Measurements from ENCODE around the gene DNAJA3. TPM values are rescaled to one million over a fixed set of nuclear protein-coding genes. Genes with fewer than 3 reads are reported as not detected.

Gene DNAJA3
- total RNA-seq, 1 donor from 2014 or later, result 77.1 TPM

GRCh38 chr16:4465977-4466779 is 40.5 kb downstream of the DNAJA3 start:
- intact Hi-C loops (cut with micrococcal nuclease), result no loop called here
- H3K4me1 Mint-ChIP-seq (ENCODE audit: low read depth), result peaks cover 5% of the 10 kb centered on the region
- no peak overlapping the region for H3K4me3 Mint-ChIP-seq (ENCODE audit: low read depth)
- no peak for DNase-seq (ENCODE audit: low spot score)
- H3K9me3 Mint-ChIP-seq, result no peaks in the 10 kb centered on the region
- no peaks in the 10 kb centered on the region for H3K27me3 Mint-ChIP-seq (ENCODE audit: low read depth)
- peak overlapping the region; percentile 42 for H3K27ac Mint-ChIP-seq
- H3K36me3 Mint-ChIP-seq (ENCODE audit: low read depth), result peaks cover 31% of the 10 kb centered on the region

DNA sequence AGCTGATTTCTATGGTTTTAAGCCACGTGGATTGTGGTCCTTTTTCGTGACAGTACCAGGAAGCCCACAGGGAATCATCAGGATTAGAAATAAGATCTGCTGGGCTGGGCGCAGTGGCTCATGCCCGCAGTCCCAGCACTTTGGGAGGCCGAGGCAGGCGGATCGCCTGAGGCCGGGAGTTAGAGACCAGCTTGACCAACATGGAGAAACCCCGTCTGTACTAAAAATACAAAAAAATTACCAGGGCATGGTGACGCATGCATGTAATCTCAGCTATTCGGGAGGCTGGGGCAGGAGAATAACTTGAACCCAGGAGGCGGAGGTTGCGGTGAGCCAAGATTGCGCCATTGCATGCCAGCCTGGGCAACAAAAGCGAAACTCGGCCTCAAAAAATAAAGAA is 42.2 kb downstream of the DNAJA3 start:
- DNase-seq (ENCODE audit: low spot score), result no peak
- intact Hi-C loops (cut with micrococcal nuclease), result no loop called here
- H3K36me3 Mint-ChIP-seq (ENCODE audit: low read depth), result peaks cover 34% of the 10 kb centered on the region
- peaks cover 5% of the 10 kb centered on the region for H3K4me1 Mint-ChIP-seq (ENCODE audit: low read depth)
- H3K27ac Mint-ChIP-seq, result no peak overlapping the region
- no peak overlapping the region for H3K4me3 Mint-ChIP-seq (ENCODE audit: low read depth)
- no peaks in the 10 kb centered on the region for H3K9me3 Mint-ChIP-seq
- no peaks in the 10 kb centered on the region for H3K27me3 Mint-ChIP-seq (ENCODE audit: low read depth)

- no peak for DNase-seq (ENCODE audit: low spot score)
- no peak overlapping the region for H3K27ac Mint-ChIP-seq
- peaks cover 7% of the 10 kb centered on the region for H3K4me1 Mint-ChIP-seq (ENCODE audit: low read depth)
- H3K9me3 Mint-ChIP-seq, result no peaks in the 10 kb centered on the region
- H3K4me3 Mint-ChIP-seq (ENCODE audit: low read depth), result no peak overlapping the region
- intact Hi-C loops (cut with micrococcal nuclease), result no loop called here
- no peaks in the 10 kb centered on the region for H3K27me3 Mint-ChIP-seq (ENCODE audit: low read depth)
- H3K36me3 Mint-ChIP-seq (ENCODE audit: low read depth), result peaks cover 30% of the 10 kb centered on the region
Observed at GRCh38 chr16:4468972-4469371, 43.3 kb downstream of the DNAJA3 start.

DNA sequence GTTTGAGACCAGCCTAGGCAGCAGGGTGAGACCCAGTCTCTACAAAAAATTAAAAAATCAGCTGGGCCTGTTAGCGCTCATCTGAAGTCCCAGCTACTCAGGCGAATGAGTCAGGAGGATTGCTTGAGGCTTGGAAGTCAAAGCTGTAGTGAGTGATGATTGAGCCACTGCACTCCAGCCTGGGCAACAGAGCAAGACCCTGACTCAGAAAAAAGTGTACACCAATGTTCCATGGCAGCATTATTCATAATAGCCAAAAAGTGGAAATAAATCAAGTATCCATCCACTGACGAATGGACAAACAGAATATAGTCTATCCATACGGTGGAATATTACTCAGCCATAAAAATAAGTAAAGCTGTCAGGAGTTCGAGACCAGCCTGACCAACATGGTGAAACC is 46.2 kb downstream of the DNAJA3 start:
- no peaks in the 10 kb centered on the region for H3K27me3 Mint-ChIP-seq (ENCODE audit: low read depth)
- peaks cover 13% of the 10 kb centered on the region for H3K36me3 Mint-ChIP-seq (ENCODE audit: low read depth)
- H3K27ac Mint-ChIP-seq, result no peak overlapping the region
- H3K9me3 Mint-ChIP-seq, result no peaks in the 10 kb centered on the region
- no peak overlapping the region for H3K4me3 Mint-ChIP-seq (ENCODE audit: low read depth)
- intact Hi-C loops (cut with micrococcal nuclease), result no loop called here
- no peak for DNase-seq (ENCODE audit: low spot score)
- peaks cover 7% of the 10 kb centered on the region for H3K4me1 Mint-ChIP-seq (ENCODE audit: low read depth)

- Mint-ChIP-seq H3K9me3 (no peaks in the 10 kb centered on the region), H3K4me1 (ENCODE audit: low read depth) (peaks cover 10% of the 10 kb centered on the region)
Observed at GRCh38 chr16:4472880-4473279, 47.2 kb downstream of the DNAJA3 start.

DNA sequence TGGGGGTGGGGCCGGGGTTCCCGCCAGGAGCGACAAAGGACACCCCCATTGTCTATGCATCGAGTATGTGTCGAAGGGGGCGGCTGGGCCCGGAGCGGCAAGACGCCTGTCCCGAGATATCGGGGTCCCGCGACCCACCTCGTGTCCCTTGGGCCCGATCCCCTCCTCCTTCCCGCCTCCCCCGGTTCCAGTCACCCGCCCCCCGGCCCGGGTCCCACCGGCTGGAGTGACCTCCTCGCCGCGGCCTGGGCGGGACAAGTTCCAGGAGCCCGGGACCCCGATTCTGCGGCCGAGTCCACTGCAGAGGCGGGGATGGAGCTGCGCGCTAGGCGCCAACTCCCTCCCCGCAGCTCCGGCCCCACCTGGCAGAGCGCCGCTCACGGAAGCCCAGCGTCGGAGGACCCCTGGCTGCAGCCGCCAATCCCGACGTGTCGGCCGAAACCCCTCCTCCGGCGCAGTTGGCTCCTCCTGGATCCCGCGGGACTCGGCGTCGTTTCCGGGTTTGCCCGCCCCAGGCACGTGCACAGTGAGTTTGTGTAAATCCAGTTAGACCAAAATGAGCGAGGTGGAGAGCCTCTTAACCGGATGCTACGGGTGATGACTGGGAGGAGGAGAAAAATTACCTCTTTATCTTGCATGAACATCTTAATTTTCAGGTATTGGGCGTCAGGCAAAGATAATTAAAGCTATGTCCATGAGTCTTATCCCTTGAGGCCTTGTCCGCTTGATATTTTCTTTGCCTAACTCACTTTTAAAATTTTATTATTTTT is 48.7 kb downstream of the DNAJA3 start, which contains the start of gene NMRAL1:
Gene NMRAL1, minus strand, starts transcription at position 434 of the 770 bp plus-strand sequence. CDS start 493 bp downstream, outside the sequence.
- Mint-ChIP-seq H3K27ac (peak within 1 kb of the TSS; percentile 78), H3K4me3 (ENCODE audit: low read depth) (peak within 1 kb of the TSS; percentile 80), H3K27me3 (ENCODE audit: low read depth) (no peaks in the 10 kb centered on the region), H3K4me1 (ENCODE audit: low read depth) (peaks cover 18% of the 10 kb centered on the region), H3K9me3 (no peaks in the 10 kb centered on the region), H3K36me3 (ENCODE audit: low read depth) (peaks cover 16% of the 10 kb centered on the region)
- peak; percentile 85 for DNase-seq (ENCODE audit: low spot score)
- intact Hi-C loops (cut with micrococcal nuclease), result no loop called here

More at GRCh38 chr16:4472880-4473279, 47.2 kb downstream of the DNAJA3 start:
- intact Hi-C loops (cut with micrococcal nuclease), result no loop called here
- Mint-ChIP-seq H3K27me3 (ENCODE audit: low read depth) (no peaks in the 10 kb centered on the region), H3K36me3 (ENCODE audit: low read depth) (peaks cover 11% of the 10 kb centered on the region), H3K27ac (no peak overlapping the region), H3K4me3 (ENCODE audit: low read depth) (peak overlapping the region; percentile 35)
- no peak for DNase-seq (ENCODE audit: low spot score)

- H3K9me3 Mint-ChIP-seq, result no peaks in the 10 kb centered on the region
- no peaks in the 10 kb centered on the region for H3K27me3 Mint-ChIP-seq (ENCODE audit: low read depth)
- intact Hi-C loops (cut with micrococcal nuclease), result loop anchor here (2.0 to 5.0 kb wide), 6 partner anchors 25 to 141 kb away; partner anchors contain the start of genes CDIP1, DNAJA3 and PAM16
- peaks cover 17% of the 10 kb centered on the region for H3K36me3 Mint-ChIP-seq (ENCODE audit: low read depth)
- peak within 1 kb of the TSS; percentile 84 for H3K27ac Mint-ChIP-seq
- H3K4me1 Mint-ChIP-seq (ENCODE audit: low read depth), result peaks cover 19% of the 10 kb centered on the region
- peak; percentile 94 for DNase-seq (ENCODE audit: low spot score)
- H3K4me3 Mint-ChIP-seq (ENCODE audit: low read depth), result peak within 1 kb of the TSS; percentile 80
Observed at GRCh38 chr16:4475880-4476788, 50.5 kb downstream of the DNAJA3 start, which contains the start of gene HMOX2. Gene HMOX2 (plus strand): TSS chr16:4476398. CDS start chr16:4505525, 29,127 bp downstream.

- Mint-ChIP-seq H3K27ac (peak overlapping the region; percentile 72), H3K4me1 (ENCODE audit: low read depth) (peaks cover 32% of the 10 kb centered on the region)
- no peak for DNase-seq (ENCODE audit: low spot score)
Observed at GRCh38 chr16:4477966-4478365, 52.3 kb downstream of the DNAJA3 start.

DNA sequence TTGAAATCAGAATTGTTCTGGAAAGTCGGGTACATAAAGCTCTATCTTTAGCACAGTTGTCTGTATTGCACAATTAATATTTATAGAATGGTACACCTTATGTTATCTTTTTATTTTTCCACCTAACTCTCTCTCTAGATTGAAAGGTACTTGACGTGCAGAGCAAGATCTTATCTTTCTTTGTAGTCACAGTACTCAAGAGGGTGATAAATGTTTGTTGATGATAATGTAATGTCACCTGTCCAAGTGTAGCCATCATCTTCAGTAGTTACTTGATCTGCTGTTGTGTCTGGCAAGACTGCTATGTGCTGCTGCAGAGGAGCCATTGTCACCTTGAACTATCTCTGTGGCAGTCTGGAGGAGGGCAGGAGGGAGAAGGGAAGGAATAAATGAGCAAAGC is 55.9 kb downstream of the DNAJA3 start:
- H3K27me3 Mint-ChIP-seq (ENCODE audit: low read depth), result no peaks in the 10 kb centered on the region
- peaks cover 32% of the 10 kb centered on the region for H3K36me3 Mint-ChIP-seq (ENCODE audit: low read depth)
- peaks cover 34% of the 10 kb centered on the region for H3K4me1 Mint-ChIP-seq (ENCODE audit: low read depth)
- no peak overlapping the region for H3K4me3 Mint-ChIP-seq (ENCODE audit: low read depth)
- intact Hi-C loops (cut with micrococcal nuclease), result loop anchor here (1.0 kb wide), 1 partner anchor 8 kb away; no protein-coding TSS in a partner anchor
- peak overlapping the region; percentile 54 for H3K27ac Mint-ChIP-seq
- no peak for DNase-seq (ENCODE audit: low spot score)
- H3K9me3 Mint-ChIP-seq, result no peaks in the 10 kb centered on the region

More at GRCh38 chr16:4477966-4478365, 52.3 kb downstream of the DNAJA3 start:
- intact Hi-C loops (cut with micrococcal nuclease), result loop anchor here (2.0 to 5.0 kb wide), 6 partner anchors 23 to 139 kb away; partner anchors contain the start of genes CDIP1, DNAJA3 and PAM16
- Mint-ChIP-seq H3K27me3 (ENCODE audit: low read depth) (no peaks in the 10 kb centered on the region), H3K4me3 (ENCODE audit: low read depth) (peak overlapping the region; percentile 80), H3K36me3 (ENCODE audit: low read depth) (peaks cover 16% of the 10 kb centered on the region), H3K9me3 (no peaks in the 10 kb centered on the region)

DNA sequence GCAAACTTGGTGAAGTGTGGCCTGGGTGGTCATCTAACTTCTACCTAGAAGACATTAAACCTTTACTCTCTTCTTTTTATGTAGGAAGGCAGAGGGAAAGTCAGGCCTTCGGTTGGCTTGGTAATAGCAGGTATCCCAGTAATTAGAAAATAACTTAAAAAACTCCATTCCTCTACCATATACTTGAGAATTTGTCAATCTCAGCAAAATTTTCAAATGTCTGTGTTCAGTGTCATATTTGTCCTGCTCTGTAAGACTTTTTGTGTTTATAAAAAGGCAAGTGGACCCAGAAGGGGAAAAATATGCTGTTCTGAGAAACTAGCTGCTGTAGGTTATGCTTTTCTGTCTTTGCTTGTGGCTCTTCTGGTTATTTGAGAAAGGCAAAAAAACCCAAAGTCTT is 56.3 kb downstream of the DNAJA3 start:
- Mint-ChIP-seq H3K36me3 (ENCODE audit: low read depth) (peaks cover 32% of the 10 kb centered on the region), H3K9me3 (no peaks in the 10 kb centered on the region), H3K27me3 (ENCODE audit: low read depth) (no peaks in the 10 kb centered on the region), H3K4me3 (ENCODE audit: low read depth) (no peak overlapping the region), H3K27ac (no peak overlapping the region), H3K4me1 (ENCODE audit: low read depth) (peaks cover 34% of the 10 kb centered on the region)
- no peak for DNase-seq (ENCODE audit: low spot score)
- intact Hi-C loops (cut with micrococcal nuclease), result loop anchor here (1.0 kb wide), 1 partner anchor 7 kb away; no protein-coding TSS in a partner anchor

DNA sequence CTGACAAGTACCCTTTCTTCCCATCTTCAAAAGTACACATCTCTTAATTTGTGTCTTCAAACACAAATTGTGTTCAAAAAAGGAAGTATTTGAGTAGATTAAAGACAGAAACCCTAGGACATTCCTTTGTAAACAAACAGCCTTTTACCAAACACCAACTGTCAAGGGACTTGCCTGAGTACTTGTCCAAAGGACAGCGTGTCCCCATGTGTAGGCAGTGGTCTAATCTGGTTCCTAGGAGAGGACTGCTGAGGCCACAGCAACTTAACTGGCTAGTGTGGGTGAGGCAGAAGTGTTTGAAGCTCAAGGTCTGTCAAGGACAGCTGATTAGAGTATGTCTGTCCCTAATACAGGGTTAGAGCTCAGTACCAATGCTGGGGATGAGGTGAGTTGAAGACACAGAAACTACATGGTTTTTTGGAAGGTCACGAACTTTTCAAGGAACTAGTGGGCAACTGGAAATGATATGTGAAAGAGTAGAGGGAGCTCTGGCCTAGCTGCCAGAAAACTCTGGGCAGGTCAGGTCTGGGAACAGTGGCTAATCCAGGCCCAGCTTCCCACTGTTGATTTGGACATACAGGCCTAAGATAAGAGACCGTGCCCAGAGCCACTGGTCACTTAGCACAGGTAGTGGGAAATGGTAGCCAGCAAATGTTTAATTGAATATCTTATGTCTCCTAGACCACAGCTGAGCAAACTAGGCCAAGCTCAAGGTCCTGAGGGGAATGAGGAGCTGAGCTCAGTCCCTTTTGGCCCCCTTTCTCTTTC is 60.6 kb downstream of the DNAJA3 start:
- Mint-ChIP-seq H3K9me3 (no peaks in the 10 kb centered on the region), H3K4me3 (ENCODE audit: low read depth) (no peak overlapping the region), H3K27me3 (ENCODE audit: low read depth) (no peaks in the 10 kb centered on the region), H3K27ac (peak overlapping the region; percentile 53), H3K4me1 (ENCODE audit: low read depth) (peaks cover 44% of the 10 kb centered on the region), H3K36me3 (ENCODE audit: low read depth) (peaks cover 50% of the 10 kb centered on the region)
- no peak for DNase-seq (ENCODE audit: low spot score)
- intact Hi-C loops (cut with micrococcal nuclease), result no loop called here

Data from activated T-helper 2 cell treated with anti-CD3 and anti-CD28 coated beads, Interferon-gamma antibody, Interleukin-2, Interleukin-4, amounts not matched to agents 10 μg/mL and 5 μg/mL and 100 μg/mL, durations not matched to agents 14 hours and 24 hours and 36 hours (primary cell).